Adrenal gland (tissue), 5 donors: ENCODE results near the gene BAHCC1.

Experiments
- CTCF ChIP-seq, 6 experiments: fragments of 450-650 bp in 4 of 6; fragments of 200-600 bp in 2 of 6; sonication (generic) in 1 of 6; IDR thresholded peaks; 1 replicate in 5 of 6; 2 replicates in 1 of 6; pipeline versions ENCODE4 v1.5.1 to v1.8.0; 2016 to 2021; ENCODE audit warnings: antibody characterized with exemption in 6 of 6, mild to moderate bottlenecking in 2 of 6, moderate library complexity in 1 of 6
- POLR2A ChIP-seq, 2 donors: fragments of 450-650 bp; IDR thresholded peaks; one replicate each; pipeline ENCODE4 v1.6.1; 2017; ENCODE audit warnings: antibody characterized with exemption in 2 of 2, mild to moderate bottlenecking in 2 of 2, moderate library complexity in 1 of 2
- donor health status: DM: no; HTN: no; CAD: no.

- TF ChIP-seq CTCF (IDR thresholded peaks at IDR 0.05) (no peak), POLR2A (IDR thresholded peaks at IDR 0.05) (no peak)
Observed at GRCh38 chr17:81434072-81434471, 38.8 kb downstream of the BAHCC1 start.
